NK-92 treated with Interleukin-12 subunit alpha and Interleukin-12 subunit beta, amount 100 ng/mL, for 24 hours (cell line): ENCODE results near the gene PCDH15.

Experiments used
- DNase-seq: peaks from one replicate; lab custom pipeline; 2025; lab: John Stamatoyannopoulos, UW

PCDH15 gene

GRCh38 chr10:54800741-54801421 lies at the start of gene PCDH15:
Gene PCDH15 (minus strand): TSS chr10:54801231. CDS start chr10:54664262, 136,969 bp downstream.
- DNase-seq, result no peak

GRCh38 chr10:54843932-54844331 lies 42.9 kb upstream of the PCDH15 start:
- no peak for DNase-seq

GRCh38 chr10:54843085-54843646 lies 42.1 kb upstream of the PCDH15 start:
- no peak for DNase-seq

GRCh38 chr10:54837479-54837878 lies 36.4 kb upstream of the PCDH15 start:
- DNase-seq, result no peak

- DNase-seq, result no peak
Observed at GRCh38 chr10:54833029-54833428, 32.0 kb upstream of the PCDH15 start.

- no peak for DNase-seq
Observed at GRCh38 chr10:54826994-54827560, 26.0 kb upstream of the PCDH15 start.

- no peak for DNase-seq
Observed at GRCh38 chr10:54815583-54815982, 14.6 kb upstream of the PCDH15 start.

GRCh38 chr10:54808186-54808935 lies 7.3 kb upstream of the PCDH15 start:
- DNase-seq, result no peak

- DNase-seq, result no peak
Observed at GRCh38 chr10:54799506-54799905, 1.5 kb downstream of the PCDH15 start.

- no peak for DNase-seq
Observed at GRCh38 chr10:54797636-54798321, 3.3 kb downstream of the PCDH15 start.

GRCh38 chr10:54796881-54797280 lies 4.2 kb downstream of the PCDH15 start:
- DNase-seq, result no peak

- DNase-seq, result no peak
Observed at GRCh38 chr10:54776622-54777021, 24.4 kb downstream of the PCDH15 start.

- DNase-seq, result no peak
Observed at GRCh38 chr10:54772468-54773122, 28.4 kb downstream of the PCDH15 start.

- DNase-seq, result no peak
Observed at GRCh38 chr10:54769051-54769450, 32.0 kb downstream of the PCDH15 start.

GRCh38 chr10:54758791-54759190 lies 42.2 kb downstream of the PCDH15 start:
- no peak for DNase-seq

GRCh38 chr10:54749623-54750022 lies 51.4 kb downstream of the PCDH15 start:
- no peak for DNase-seq

- DNase-seq, result no peak
Observed at GRCh38 chr10:54745436-54745835, 55.6 kb downstream of the PCDH15 start.

- no peak for DNase-seq
Observed at GRCh38 chr10:54742416-54742815, 58.6 kb downstream of the PCDH15 start.

- DNase-seq, result no peak
Observed at GRCh38 chr10:54728511-54728910, 72.5 kb downstream of the PCDH15 start.

- no peak for DNase-seq
Observed at GRCh38 chr10:54722075-54722474, 79.0 kb downstream of the PCDH15 start.

GRCh38 chr10:54710918-54711317 lies 90.1 kb downstream of the PCDH15 start:
- DNase-seq, result no peak

GRCh38 chr10:54708591-54708990 lies 92.4 kb downstream of the PCDH15 start:
- DNase-seq, result no peak
